Uterus (tissue), 4 donors: Measurements from ENCODE around the gene SMAD2. TPM values are rescaled to one million over a fixed set of nuclear protein-coding genes. Genes with fewer than 3 reads are reported as not detected.

Experiments
- DNase-seq, 2 donors: peaks; one replicate each; pipeline ENCODE4 v3.0.0-alpha.2; 2019 to 2020
- H3K27ac ChIP-seq, 2 donors: fragments of 200-600 bp; sonication (generic); 1 replicate in 1 of 2; 2 replicates in 1 of 2; pipeline ENCODE4 v1.5.1; 2016 to 2018
- H3K27me3 ChIP-seq, 2 donors: fragments of 200-600 bp; sonication (generic); one replicate each; pipeline ENCODE4 v1.5.1; 2018 to 2019; ENCODE audit warnings: control low read depth in 1 of 2
- H3K36me3 ChIP-seq, 2 donors: fragments of 200-600 bp; sonication (generic); one replicate each; pipeline ENCODE4 v1.5.1; 2019; ENCODE audit warnings: control low read depth in 1 of 2
- H3K4me1 ChIP-seq, 2 donors: fragments of 200-600 bp; sonication (generic); one replicate each; pipeline ENCODE4 v1.5.1; 2018 to 2019; ENCODE audit warnings: control low read depth in 1 of 2
- H3K4me3 ChIP-seq, 2 donors: fragments of 200-600 bp; sonication (generic); 1 replicate in 1 of 2; 2 replicates in 1 of 2; pipeline ENCODE4 v1.5.1; 2018 to 2019; ENCODE audit warnings: mild to moderate bottlenecking in 1 of 2
- H3K9me3 ChIP-seq, 2 donors: fragments of 200-600 bp; sonication (generic); one replicate each; pipeline ENCODE4 v1.5.1; 2019; ENCODE audit warnings: control low read depth in 1 of 2
- POLR2A ChIP-seq, 2 donors: fragments of 450-650 bp; IDR thresholded peaks; one replicate each; pipeline ENCODE4 v1.6.1; 2016; ENCODE audit warnings: antibody characterized with exemption in 2 of 2, mild to moderate bottlenecking in 1 of 2, moderate library complexity in 1 of 2
- intact Hi-C: fragments of 100-400 bp; cut with DNase I; formaldehyde crosslinking; loops from one replicate; pipeline ENCODE4 v1.15.1; 2023; ENCODE audit warnings: low total_unique reads
- total RNA-seq, 4 donors: library from RNA; depleted of rRNA in 3 of 4; stranded (reverse); fragments of >200 nt in 3 of 4; gene quantifications; one replicate each; pipeline versions ENCODE4 v1.1.0 to v1.2.4, GENCODE V29; 2014 to 2023
- TF ChIP-seq, protein P1 (sequence below), 4 experiments: fragments of 200-600 bp in 2 of 4; fragments of 450-650 bp in 2 of 4; sonication (generic) in 2 of 4; IDR thresholded peaks; one replicate each; pipeline ENCODE4 v1.5.1; 2016 to 2019; ENCODE audit warnings: antibody characterized with exemption in 4 of 4, mild to moderate bottlenecking in 2 of 4, moderate library complexity in 1 of 4
- donor health status: DM: yes; HTN: yes; CAD: no.

The SMAD2 gene
- total RNA-seq, 4 donors from 2014 or later = 107 to 237 (median 142) TPM

DNA sequence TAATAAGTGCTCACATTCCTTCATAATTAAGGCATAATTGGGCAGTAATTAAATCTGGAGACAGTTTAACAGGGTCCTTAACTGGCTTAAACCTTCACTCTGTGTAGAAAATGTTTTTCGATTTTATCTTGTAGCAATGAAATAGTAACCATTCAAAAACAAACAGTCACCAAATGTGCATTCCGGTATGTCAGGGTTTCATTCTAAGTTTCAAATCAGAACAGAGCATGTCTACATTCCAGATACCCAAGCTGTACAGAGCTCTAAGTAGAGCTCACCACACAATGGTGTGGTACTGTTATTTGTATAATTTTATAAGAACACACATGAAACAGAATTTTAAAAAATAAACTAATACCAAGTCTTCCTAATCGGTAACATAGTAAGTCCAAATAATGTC is 52.6 kb downstream of the SMAD2 start:
- H3K27me3 ChIP-seq = no peaks in the 10 kb centered on the region
- H3K9me3 ChIP-seq = no peaks in the 10 kb centered on the region
- no peak overlapping the region for H3K4me3 ChIP-seq
- H3K36me3 ChIP-seq = no peaks in the 10 kb centered on the region
- TF ChIP-seq POLR2A (IDR thresholded peaks at IDR 0.05) = no peak
- TF ChIP-seq, protein P1, sequence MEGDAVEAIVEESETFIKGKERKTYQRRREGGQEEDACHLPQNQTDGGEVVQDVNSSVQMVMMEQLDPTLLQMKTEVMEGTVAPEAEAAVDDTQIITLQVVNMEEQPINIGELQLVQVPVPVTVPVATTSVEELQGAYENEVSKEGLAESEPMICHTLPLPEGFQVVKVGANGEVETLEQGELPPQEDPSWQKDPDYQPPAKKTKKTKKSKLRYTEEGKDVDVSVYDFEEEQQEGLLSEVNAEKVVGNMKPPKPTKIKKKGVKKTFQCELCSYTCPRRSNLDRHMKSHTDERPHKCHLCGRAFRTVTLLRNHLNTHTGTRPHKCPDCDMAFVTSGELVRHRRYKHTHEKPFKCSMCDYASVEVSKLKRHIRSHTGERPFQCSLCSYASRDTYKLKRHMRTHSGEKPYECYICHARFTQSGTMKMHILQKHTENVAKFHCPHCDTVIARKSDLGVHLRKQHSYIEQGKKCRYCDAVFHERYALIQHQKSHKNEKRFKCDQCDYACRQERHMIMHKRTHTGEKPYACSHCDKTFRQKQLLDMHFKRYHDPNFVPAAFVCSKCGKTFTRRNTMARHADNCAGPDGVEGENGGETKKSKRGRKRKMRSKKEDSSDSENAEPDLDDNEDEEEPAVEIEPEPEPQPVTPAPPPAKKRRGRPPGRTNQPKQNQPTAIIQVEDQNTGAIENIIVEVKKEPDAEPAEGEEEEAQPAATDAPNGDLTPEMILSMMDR (IDR thresholded peaks at IDR 0.05) = no peak
- H3K27ac ChIP-seq = no peak overlapping the region
- no peak for DNase-seq
- intact Hi-C loops = no loop called here
- no peaks in the 10 kb centered on the region for H3K4me1 ChIP-seq

DNA sequence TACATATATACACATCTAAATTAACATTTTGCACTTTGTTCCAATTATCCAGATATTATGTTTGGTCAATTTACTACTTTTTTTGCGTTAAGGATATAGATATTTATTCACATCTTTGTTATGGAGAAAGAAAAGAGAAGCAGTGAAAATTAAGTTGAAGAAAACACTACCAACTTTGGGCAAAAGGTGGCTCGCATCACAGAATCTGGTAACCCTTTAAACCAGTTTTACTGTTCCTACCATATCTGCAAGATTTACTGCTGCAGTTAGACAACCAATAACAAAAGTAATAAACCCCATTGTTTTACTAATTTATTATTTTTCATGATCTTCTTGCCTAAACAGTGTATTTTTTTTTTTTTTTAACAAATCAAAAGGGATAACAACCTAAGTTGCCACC is 53.6 kb downstream of the SMAD2 start:
- H3K27me3 ChIP-seq = no peaks in the 10 kb centered on the region
- DNase-seq = no peak
- no peaks in the 10 kb centered on the region for H3K36me3 ChIP-seq
- H3K4me1 ChIP-seq = no peaks in the 10 kb centered on the region
- intact Hi-C loops = no loop called here
- no peak overlapping the region for H3K4me3 ChIP-seq
- no peak overlapping the region for H3K27ac ChIP-seq
- no peaks in the 10 kb centered on the region for H3K9me3 ChIP-seq
- TF ChIP-seq POLR2A (IDR thresholded peaks at IDR 0.05) = no peak
- TF ChIP-seq, protein P1 (IDR thresholded peaks at IDR 0.05) = no peak

DNA sequence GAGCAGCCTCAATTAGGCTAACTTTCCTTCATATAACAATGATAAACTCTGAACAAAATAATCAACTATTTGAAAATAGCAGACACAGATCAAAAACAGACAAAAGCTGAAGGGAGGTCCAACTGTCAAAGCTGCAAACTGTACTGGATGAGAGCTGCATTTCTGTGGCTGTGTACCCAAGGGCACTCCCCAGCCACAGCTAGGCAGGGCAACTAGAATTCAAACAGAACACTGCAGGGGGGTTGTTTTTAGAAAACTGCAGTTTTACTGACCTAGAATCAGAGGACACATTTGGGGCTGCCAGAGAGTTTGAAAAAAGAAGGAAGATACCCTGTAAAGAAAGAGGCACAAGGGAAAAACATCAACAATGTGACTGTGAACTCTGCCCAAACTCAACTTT is 56.8 kb downstream of the SMAD2 start:
- no peaks in the 10 kb centered on the region for H3K4me1 ChIP-seq
- no peak overlapping the region for H3K27ac ChIP-seq
- H3K9me3 ChIP-seq = no peaks in the 10 kb centered on the region
- DNase-seq = no peak
- TF ChIP-seq POLR2A (IDR thresholded peaks at IDR 0.05) = no peak
- TF ChIP-seq, protein P1 (IDR thresholded peaks at IDR 0.05) = no peak
- intact Hi-C loops = no loop called here
- no peaks in the 10 kb centered on the region for H3K36me3 ChIP-seq
- no peaks in the 10 kb centered on the region for H3K27me3 ChIP-seq
- no peak overlapping the region for H3K4me3 ChIP-seq

DNA sequence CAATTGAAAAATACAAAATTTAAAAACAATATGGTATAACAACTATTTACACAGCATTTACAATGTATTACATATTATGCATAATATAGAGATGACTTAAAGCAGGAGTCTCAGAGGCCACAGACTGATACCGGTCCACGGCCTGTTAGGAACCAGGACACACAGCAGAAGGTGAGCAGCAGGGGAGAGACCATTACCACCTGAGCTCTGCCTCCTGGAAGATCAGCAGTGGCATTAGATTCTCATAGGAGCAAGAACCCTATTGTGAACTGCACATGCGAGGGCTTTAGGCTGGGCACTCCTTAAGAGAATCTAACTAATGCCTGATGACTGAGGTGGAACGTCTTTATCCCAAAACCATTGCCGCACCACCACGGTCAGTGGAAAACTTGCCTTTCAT is 58.0 kb downstream of the SMAD2 start:
- Histone ChIP-seq H3K27ac (no peak overlapping the region), H3K9me3 (no peaks in the 10 kb centered on the region), H3K27me3 (no peaks in the 10 kb centered on the region), H3K36me3 (no peaks in the 10 kb centered on the region), H3K4me1 (no peaks in the 10 kb centered on the region), H3K4me3 (no peak overlapping the region)
- TF ChIP-seq POLR2A (IDR thresholded peaks at IDR 0.05) = no peak
- TF ChIP-seq, protein P1 (IDR thresholded peaks at IDR 0.05) = no peak
- intact Hi-C loops = no loop called here
- DNase-seq = no peak

DNA sequence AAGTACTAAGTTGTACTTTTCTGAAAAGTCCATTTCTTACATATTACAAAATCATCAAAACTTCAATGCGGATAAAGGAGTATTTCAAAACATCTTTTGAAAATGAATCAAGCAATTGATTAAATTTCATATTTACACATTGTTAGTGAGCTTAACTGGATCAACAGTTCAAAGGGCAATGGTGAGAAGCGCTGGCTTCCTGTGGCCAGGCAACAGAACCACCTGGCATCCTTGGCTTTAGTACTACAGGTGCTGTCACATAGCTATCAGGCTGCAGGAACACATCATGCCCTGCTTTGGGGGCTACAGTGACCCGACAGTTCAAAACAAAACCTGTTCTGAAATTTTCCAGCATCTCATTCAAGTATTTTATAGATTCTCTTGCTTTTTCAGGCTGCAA is 59.2 kb downstream of the SMAD2 start:
- Histone ChIP-seq H3K27me3 (no peaks in the 10 kb centered on the region), H3K27ac (no peak overlapping the region), H3K9me3 (no peaks in the 10 kb centered on the region), H3K4me3 (no peak overlapping the region), H3K4me1 (no peaks in the 10 kb centered on the region), H3K36me3 (no peaks in the 10 kb centered on the region)
- intact Hi-C loops = no loop called here
- DNase-seq = no peak
- TF ChIP-seq, protein P1 (IDR thresholded peaks at IDR 0.05) = no peak
- TF ChIP-seq POLR2A (IDR thresholded peaks at IDR 0.05) = no peak
